Upper lobe of left lung (tissue), 4 donors: ENCODE results near the gene PAK2.

Experiments
- EP300 ChIP-seq, 4 donors: sonication (generic); formaldehyde crosslinking; IDR thresholded peaks; one replicate each; pipeline ENCODE4 v1.5.1; 2017; ENCODE audit warnings: antibody characterized with exemption in 4 of 4, control low read depth in 2 of 4
- POLR2A ChIP-seq, 4 donors: fragments of 450-650 bp; IDR thresholded peaks; one replicate each; pipeline ENCODE4 v1.5.1; 2016 to 2017; ENCODE audit warnings: antibody characterized with exemption in 4 of 4, mild to moderate bottlenecking in 2 of 4
- POLR2AphosphoS5 ChIP-seq, 2 donors: sonication (generic); formaldehyde crosslinking; IDR thresholded peaks; one replicate each; pipeline ENCODE4 v1.5.1; 2017; ENCODE audit warnings: antibody characterized with exemption in 2 of 2
- TF ChIP-seq, protein P1 (sequence below), 6 experiments: fragments of 450-650 bp in 4 of 6; fragments of 200-600 bp in 2 of 6; sonication (generic) in 2 of 6; IDR thresholded peaks; one replicate each; pipeline ENCODE4 v1.5.1; 2016 to 2019; ENCODE audit warnings: antibody characterized with exemption in 6 of 6

DNA sequence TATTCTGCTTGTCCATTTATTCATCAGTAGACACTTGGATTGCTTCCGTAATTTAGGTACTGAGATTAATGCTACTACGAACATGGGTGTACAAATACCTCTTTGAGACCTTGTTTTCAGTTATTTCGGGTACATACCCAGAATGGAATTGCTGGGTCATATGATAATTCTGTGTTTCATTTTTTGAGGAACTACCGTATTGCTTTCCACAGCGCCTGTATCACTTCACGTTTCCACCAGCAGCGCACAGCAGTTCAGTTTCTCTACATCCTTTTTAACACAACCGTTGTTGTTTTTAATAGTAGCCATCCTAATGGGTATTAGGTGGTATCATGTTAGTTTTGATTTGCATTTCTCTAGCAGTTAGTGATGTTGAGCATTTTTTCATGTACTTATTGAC lies 9.5 kb downstream of the PAK2 start:
- TF ChIP-seq POLR2AphosphoS5 (IDR thresholded peaks at IDR 0.05) (no peak), POLR2A (IDR thresholded peaks at IDR 0.05) (no peak), EP300 (IDR thresholded peaks at IDR 0.05) (no peak)
- TF ChIP-seq, protein P1, sequence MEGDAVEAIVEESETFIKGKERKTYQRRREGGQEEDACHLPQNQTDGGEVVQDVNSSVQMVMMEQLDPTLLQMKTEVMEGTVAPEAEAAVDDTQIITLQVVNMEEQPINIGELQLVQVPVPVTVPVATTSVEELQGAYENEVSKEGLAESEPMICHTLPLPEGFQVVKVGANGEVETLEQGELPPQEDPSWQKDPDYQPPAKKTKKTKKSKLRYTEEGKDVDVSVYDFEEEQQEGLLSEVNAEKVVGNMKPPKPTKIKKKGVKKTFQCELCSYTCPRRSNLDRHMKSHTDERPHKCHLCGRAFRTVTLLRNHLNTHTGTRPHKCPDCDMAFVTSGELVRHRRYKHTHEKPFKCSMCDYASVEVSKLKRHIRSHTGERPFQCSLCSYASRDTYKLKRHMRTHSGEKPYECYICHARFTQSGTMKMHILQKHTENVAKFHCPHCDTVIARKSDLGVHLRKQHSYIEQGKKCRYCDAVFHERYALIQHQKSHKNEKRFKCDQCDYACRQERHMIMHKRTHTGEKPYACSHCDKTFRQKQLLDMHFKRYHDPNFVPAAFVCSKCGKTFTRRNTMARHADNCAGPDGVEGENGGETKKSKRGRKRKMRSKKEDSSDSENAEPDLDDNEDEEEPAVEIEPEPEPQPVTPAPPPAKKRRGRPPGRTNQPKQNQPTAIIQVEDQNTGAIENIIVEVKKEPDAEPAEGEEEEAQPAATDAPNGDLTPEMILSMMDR (IDR thresholded peaks at IDR 0.05) = no peak
